NCI-H2107 (cell line): Measurements from ENCODE around the gene MMP28.
A peak's percentile ranks its signal among the peaks of the same experiment; 100 is the strongest.

Source experiments
- DNase-seq: peaks from one replicate; lab custom pipeline; 2025; lab: John Stamatoyannopoulos, UW

MMP28 gene

GRCh38 chr17:35742896-35743477 lies 52.5 kb downstream of the MMP28 start:
- no peak for DNase-seq

- DNase-seq: no peak
Observed at GRCh38 chr17:35742496-35742895, 52.9 kb downstream of the MMP28 start.

GRCh38 chr17:35740997-35741931 lies 54.2 kb downstream of the MMP28 start:
- peak; percentile 21 for DNase-seq

GRCh38 chr17:35740216-35740615 lies 55.2 kb downstream of the MMP28 start:
- DNase-seq: no peak

- DNase-seq: no peak
Observed at GRCh38 chr17:35738519-35739133, 56.8 kb downstream of the MMP28 start.

GRCh38 chr17:35736236-35736635 lies 59.2 kb downstream of the MMP28 start:
- no peak for DNase-seq

- no peak for DNase-seq
Observed at GRCh38 chr17:35735036-35735805, 60.2 kb downstream of the MMP28 start.

GRCh38 chr17:35734396-35734795 lies 61.0 kb downstream of the MMP28 start:
- DNase-seq: no peak

GRCh38 chr17:35733366-35733765 lies 62.1 kb downstream of the MMP28 start:
- no peak for DNase-seq

GRCh38 chr17:35732806-35733136 lies 62.7 kb downstream of the MMP28 start:
- DNase-seq: no peak

GRCh38 chr17:35731917-35732805 lies 63.3 kb downstream of the MMP28 start:
- no peak for DNase-seq

- no peak for DNase-seq
Observed at GRCh38 chr17:35731239-35731916, 64.1 kb downstream of the MMP28 start, which contains the start of gene RASL10B. TSS of gene RASL10B (plus strand) at chr17:35731639. CDS start at chr17:35735185, 3,546 bp downstream.

- no peak for DNase-seq
Observed at GRCh38 chr17:35730400-35731005, 64.9 kb downstream of the MMP28 start.

GRCh38 chr17:35729405-35729833 lies 66.0 kb downstream of the MMP28 start:
- no peak for DNase-seq

- DNase-seq: no peak
Observed at GRCh38 chr17:35728551-35728950, 66.9 kb downstream of the MMP28 start.

GRCh38 chr17:35727635-35728034 lies 67.8 kb downstream of the MMP28 start:
- no peak for DNase-seq

- DNase-seq: no peak
Observed at GRCh38 chr17:35726953-35727460, 68.4 kb downstream of the MMP28 start.

- no peak for DNase-seq
Observed at GRCh38 chr17:35726127-35726952, 69.1 kb downstream of the MMP28 start.

- no peak for DNase-seq
Observed at GRCh38 chr17:35725802-35726126, 69.7 kb downstream of the MMP28 start.
